ENCODE results near the gene CYB561. TPM values are rescaled to one million over a fixed set of nuclear protein-coding genes. Genes with fewer than 3 reads are reported as not detected.

CYB561 gene
- total RNA-seq, 1 donor from 2014 or later, result 8.1 TPM

DNA sequence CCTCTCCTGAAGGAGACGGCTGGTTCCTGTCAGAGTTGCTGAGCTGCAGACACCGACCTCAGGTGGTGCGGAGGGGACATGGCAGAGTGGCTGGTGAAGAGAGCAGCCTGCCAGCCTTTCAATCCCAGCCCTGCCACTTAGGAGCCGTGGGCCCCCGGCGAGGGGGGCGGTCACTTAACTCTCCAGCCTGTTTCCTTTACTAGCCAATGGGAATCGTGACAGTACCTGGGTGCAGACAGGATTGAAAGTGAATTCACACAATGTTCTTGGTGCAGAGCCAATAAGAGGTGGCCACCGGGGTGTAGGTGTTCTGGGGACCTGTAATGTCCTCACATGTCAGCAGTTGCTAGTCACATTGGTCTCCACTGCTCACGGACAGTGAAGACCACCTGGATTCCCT lies 44.2 kb upstream of the CYB561 start:
- no peak overlapping the region for H3K4me3 Mint-ChIP-seq (ENCODE audit: unreplicated experiment)
- Histone ChIP-seq H3K27ac (ENCODE audit: low read depth, low read length) (no peak overlapping the region), H4K20me1 (ENCODE audit: insufficient read depth, low read length) (no peaks in the 10 kb centered on the region), H2AFZ (ENCODE audit: low read depth, low read length) (no peak overlapping the region), H3K79me2 (ENCODE audit: insufficient read depth, low read length) (no peaks in the 10 kb centered on the region), H3K4me2 (ENCODE audit: low read length) (no peak overlapping the region), H3K36me3 (ENCODE audit: insufficient read depth, low read length) (no peaks in the 10 kb centered on the region), H3K4me1 (ENCODE audit: insufficient read depth, low read length) (no peaks in the 10 kb centered on the region), H3K9ac (ENCODE audit: low read length) (no peak overlapping the region), H3K4me3 (ENCODE audit: insufficient read depth, low read depth, low read length) (no peak overlapping the region), H3K27me3 (ENCODE audit: insufficient read depth, low read length) (peaks cover 14% of the 10 kb centered on the region), H3K9me3 (ENCODE audit: insufficient read depth, low read depth, low read length) (no peaks in the 10 kb centered on the region)
- no peaks in the 10 kb centered on the region for H3K9me3 Mint-ChIP-seq (ENCODE audit: unreplicated experiment)
- TF ChIP-seq EZH2 (IDR thresholded peaks at IDR 0.05; ENCODE audit: insufficient read depth, low read length) (no peak), CTCF (IDR thresholded peaks at IDR 0.05; ENCODE audit: insufficient read depth, low read depth, low read length) (no peak)
- peaks cover 6% of the 10 kb centered on the region for H3K36me3 Mint-ChIP-seq (ENCODE audit: low read depth, unreplicated experiment)
- peaks cover 4% of the 10 kb centered on the region for H3K4me1 Mint-ChIP-seq (ENCODE audit: low read depth, unreplicated experiment)
- FAIRE-seq (no peak), DNase-seq (ENCODE audit: low read depth) (no peak)
- H3K27ac Mint-ChIP-seq (ENCODE audit: unreplicated experiment), result no peak overlapping the region
- peaks cover 65% of the 10 kb centered on the region for H3K27me3 Mint-ChIP-seq (ENCODE audit: low read depth, unreplicated experiment)

- Mint-ChIP-seq H3K36me3 (ENCODE audit: low read depth, unreplicated experiment) (peaks cover 6% of the 10 kb centered on the region), H3K9me3 (ENCODE audit: unreplicated experiment) (no peaks in the 10 kb centered on the region), H3K27me3 (ENCODE audit: low read depth, unreplicated experiment) (peaks cover 62% of the 10 kb centered on the region), H3K4me3 (ENCODE audit: unreplicated experiment) (no peak overlapping the region), H3K4me1 (ENCODE audit: low read depth, unreplicated experiment) (no peaks in the 10 kb centered on the region), H3K27ac (ENCODE audit: unreplicated experiment) (no peak overlapping the region)
- TF ChIP-seq EZH2 (IDR thresholded peaks at IDR 0.05; ENCODE audit: insufficient read depth, low read length) (no peak), CTCF (IDR thresholded peaks at IDR 0.05; ENCODE audit: insufficient read depth, low read depth, low read length) (no peak)
- Histone ChIP-seq H2AFZ (ENCODE audit: low read depth, low read length) (no peak overlapping the region), H3K4me2 (ENCODE audit: low read length) (no peak overlapping the region), H3K9ac (ENCODE audit: low read length) (no peak overlapping the region), H3K4me3 (ENCODE audit: insufficient read depth, low read depth, low read length) (no peak overlapping the region), H3K9me3 (ENCODE audit: insufficient read depth, low read depth, low read length) (no peaks in the 10 kb centered on the region), H3K36me3 (ENCODE audit: insufficient read depth, low read length) (no peaks in the 10 kb centered on the region), H3K79me2 (ENCODE audit: insufficient read depth, low read length) (no peaks in the 10 kb centered on the region), H3K27ac (ENCODE audit: low read depth, low read length) (no peak overlapping the region), H3K27me3 (ENCODE audit: insufficient read depth, low read length) (peaks cover 14% of the 10 kb centered on the region), H3K4me1 (ENCODE audit: insufficient read depth, low read length) (no peaks in the 10 kb centered on the region), H4K20me1 (ENCODE audit: insufficient read depth, low read length) (no peaks in the 10 kb centered on the region)
- FAIRE-seq (no peak), DNase-seq (ENCODE audit: low read depth) (no peak)
These were observed 43.2 kb upstream of the CYB561 start for GRCh38 chr17:63489291-63489690.

DNA sequence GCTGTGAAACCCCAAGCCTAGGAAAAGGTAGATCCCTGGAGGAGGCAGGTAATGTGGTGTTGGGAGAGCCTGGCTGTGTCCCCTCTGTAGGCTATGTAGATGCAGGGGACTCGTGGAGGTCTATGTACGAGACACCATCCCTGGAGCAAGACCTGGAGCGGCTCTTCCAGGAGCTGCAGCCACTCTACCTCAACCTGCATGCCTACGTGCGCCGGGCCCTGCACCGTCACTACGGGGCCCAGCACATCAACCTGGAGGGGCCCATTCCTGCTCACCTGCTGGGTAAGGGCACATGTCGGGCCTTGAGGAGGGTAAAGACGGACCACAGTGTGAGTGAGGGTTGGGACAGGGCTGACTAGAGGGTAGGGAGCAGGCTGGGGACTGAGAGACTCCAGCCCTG lies 42.7 kb upstream of the CYB561 start:
- DNase-seq (ENCODE audit: low read depth) (no peak), FAIRE-seq (no peak)
- no peaks in the 10 kb centered on the region for H3K4me1 Mint-ChIP-seq (ENCODE audit: low read depth, unreplicated experiment)
- Histone ChIP-seq H3K27me3 (ENCODE audit: insufficient read depth, low read length) (peaks cover 14% of the 10 kb centered on the region), H4K20me1 (ENCODE audit: insufficient read depth, low read length) (no peaks in the 10 kb centered on the region), H3K9ac (ENCODE audit: low read length) (no peak overlapping the region), H3K4me1 (ENCODE audit: insufficient read depth, low read length) (no peaks in the 10 kb centered on the region), H3K27ac (ENCODE audit: low read depth, low read length) (no peak overlapping the region), H3K79me2 (ENCODE audit: insufficient read depth, low read length) (no peaks in the 10 kb centered on the region), H3K9me3 (ENCODE audit: insufficient read depth, low read depth, low read length) (no peaks in the 10 kb centered on the region), H2AFZ (ENCODE audit: low read depth, low read length) (no peak overlapping the region), H3K36me3 (ENCODE audit: insufficient read depth, low read length) (no peaks in the 10 kb centered on the region), H3K4me2 (ENCODE audit: low read length) (no peak overlapping the region), H3K4me3 (ENCODE audit: insufficient read depth, low read depth, low read length) (no peak overlapping the region)
- TF ChIP-seq CTCF (IDR thresholded peaks at IDR 0.05; ENCODE audit: insufficient read depth, low read depth, low read length), result no peak
- TF ChIP-seq EZH2 (IDR thresholded peaks at IDR 0.05; ENCODE audit: insufficient read depth, low read length), result no peak
- H3K27me3 Mint-ChIP-seq (ENCODE audit: low read depth, unreplicated experiment), result peaks cover 60% of the 10 kb centered on the region
- no peak overlapping the region for H3K27ac Mint-ChIP-seq (ENCODE audit: unreplicated experiment)
- H3K36me3 Mint-ChIP-seq (ENCODE audit: low read depth, unreplicated experiment), result peaks cover 6% of the 10 kb centered on the region
- H3K9me3 Mint-ChIP-seq (ENCODE audit: unreplicated experiment), result no peaks in the 10 kb centered on the region
- H3K4me3 Mint-ChIP-seq (ENCODE audit: unreplicated experiment), result no peak overlapping the region
